Astrocyte (in vitro differentiated cells and primary cell): ENCODE data around the gene CPA2.

Experiments used
- EZH2 ChIP-seq: IDR thresholded peaks from 2 replicates; pipeline ENCODE4 v1.6.1; 2012; ENCODE audit warnings: mild to moderate bottlenecking, low read length, inconsistent platforms; ENCODE audit not compliant: insufficient read depth
- TF ChIP-seq, protein P1 (sequence below): IDR thresholded peaks from 2 replicates; pipeline ENCODE4 v1.5.1; 2011; ENCODE audit warnings: low read depth, mild to moderate bottlenecking, inconsistent platforms, low read length, moderate library complexity; ENCODE audit not compliant: insufficient read depth

GRCh38 chr7:130290745-130291144 is 24.1 kb downstream of the CPA2 start:
- TF ChIP-seq, protein P1, sequence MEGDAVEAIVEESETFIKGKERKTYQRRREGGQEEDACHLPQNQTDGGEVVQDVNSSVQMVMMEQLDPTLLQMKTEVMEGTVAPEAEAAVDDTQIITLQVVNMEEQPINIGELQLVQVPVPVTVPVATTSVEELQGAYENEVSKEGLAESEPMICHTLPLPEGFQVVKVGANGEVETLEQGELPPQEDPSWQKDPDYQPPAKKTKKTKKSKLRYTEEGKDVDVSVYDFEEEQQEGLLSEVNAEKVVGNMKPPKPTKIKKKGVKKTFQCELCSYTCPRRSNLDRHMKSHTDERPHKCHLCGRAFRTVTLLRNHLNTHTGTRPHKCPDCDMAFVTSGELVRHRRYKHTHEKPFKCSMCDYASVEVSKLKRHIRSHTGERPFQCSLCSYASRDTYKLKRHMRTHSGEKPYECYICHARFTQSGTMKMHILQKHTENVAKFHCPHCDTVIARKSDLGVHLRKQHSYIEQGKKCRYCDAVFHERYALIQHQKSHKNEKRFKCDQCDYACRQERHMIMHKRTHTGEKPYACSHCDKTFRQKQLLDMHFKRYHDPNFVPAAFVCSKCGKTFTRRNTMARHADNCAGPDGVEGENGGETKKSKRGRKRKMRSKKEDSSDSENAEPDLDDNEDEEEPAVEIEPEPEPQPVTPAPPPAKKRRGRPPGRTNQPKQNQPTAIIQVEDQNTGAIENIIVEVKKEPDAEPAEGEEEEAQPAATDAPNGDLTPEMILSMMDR, result no peak
- no peak for TF ChIP-seq EZH2
